NB4 (cell line): Measurements from ENCODE around the gene EPHA10.
"Not testable (repeated sequence)": the region's sequence is repeated elsewhere in the genome, so short reads cannot be mapped to it uniquely, and the experiment has no call there.

Source experiments
- DNase-seq: peaks from one replicate; pipeline ENCODE4 v3.0.0; 2010; ENCODE audit warnings: low read depth
- H3K4me3 ChIP-seq: one replicate; pipeline ENCODE4 v1.5.1; 2011; ENCODE audit warnings: mild to moderate bottlenecking, low read depth, low read length, moderate library complexity
- CTCF ChIP-seq: IDR thresholded peaks from one replicate; pipeline ENCODE4 v1.5.1; 2012; ENCODE audit warnings: low read depth, low read length
- MAX ChIP-seq: IDR thresholded peaks from 2 replicates; pipeline ENCODE4 v1.6.1; 2011; ENCODE audit warnings: low read depth, low read length
- MYC ChIP-seq: IDR thresholded peaks from 2 replicates; pipeline ENCODE4 v1.6.1; 2011; ENCODE audit warnings: low read depth, low read length
- POLR2A ChIP-seq: IDR thresholded peaks from 2 replicates; pipeline ENCODE4 v1.6.1; 2011; ENCODE audit warnings: mild to moderate bottlenecking; ENCODE audit not compliant: insufficient read length; ENCODE audit errors: extremely low read depth

Gene EPHA10

GRCh38 chr1:37688926-37689325, 76.0 kb downstream of the EPHA10 start:
- TF ChIP-seq MYC (no peak), MAX (no peak), CTCF (no peak), POLR2A (no peak)
- H3K4me3 ChIP-seq: peak overlapping the region; percentile 83
- DNase-seq: no peak

- not testable (repeated sequence) for H3K4me3 ChIP-seq, DNase-seq
Measured at GRCh38 chr1:37687764-37688163, 77.2 kb downstream of the EPHA10 start.

GRCh38 chr1:37685722-37686121, 79.2 kb downstream of the EPHA10 start:
- DNase-seq: no peak
- TF ChIP-seq MYC: no peak
- no peak for TF ChIP-seq CTCF
- TF ChIP-seq MAX: no peak
- TF ChIP-seq POLR2A: no peak
- H3K4me3 ChIP-seq: no peak overlapping the region

GRCh38 chr1:37684182-37684581, 80.7 kb downstream of the EPHA10 start:
- H3K4me3 ChIP-seq, DNase-seq: not testable (repeated sequence)

GRCh38 chr1:37682334-37682987, 82.5 kb downstream of the EPHA10 start:
- H3K4me3 ChIP-seq: no peak overlapping the region
- DNase-seq: peak; percentile 76
- TF ChIP-seq MYC (peak; percentile 8; the same call in 1 of the 2 replicates), MAX (0 out of 2 replicates have a peak, but pooled peaks have one; percentile 7), CTCF (peak; percentile 87), POLR2A (no peak)

GRCh38 chr1:37680933-37681332, 84.0 kb downstream of the EPHA10 start:
- H3K4me3 ChIP-seq: no peak overlapping the region
- no peak for TF ChIP-seq POLR2A
- no peak for TF ChIP-seq MAX
- TF ChIP-seq MYC: no peak
- no peak for TF ChIP-seq CTCF
- DNase-seq: no peak

- TF ChIP-seq POLR2A (no peak), MAX (no peak)
- DNase-seq: no peak
- H3K4me3 ChIP-seq: no peak overlapping the region
Measured at GRCh38 chr1:37677808-37678207, 87.1 kb downstream of the EPHA10 start.

- TF ChIP-seq CTCF (no peak), POLR2A (no peak), MYC (no peak), MAX (no peak)
- no peak for DNase-seq
- H3K4me3 ChIP-seq: no peak overlapping the region
Measured at GRCh38 chr1:37677143-37677439, 87.8 kb downstream of the EPHA10 start.
